Stimulated activated CD8-positive, alpha-beta memory T cell treated with anti-CD3 and anti-CD28 coated beads, Interleukin-4, amount 100 ng/mL, for 1 hour (primary cell): ENCODE measurements around the gene C9orf40.

Experiments used
- DNase-seq, 2 donors: peaks; one replicate each; pipeline ENCODE4 v3.0.0-alpha.2; 2020; ENCODE audit warnings: low read depth in 2 of 2, low spot score in 1 of 2

Gene C9orf40

DNA sequence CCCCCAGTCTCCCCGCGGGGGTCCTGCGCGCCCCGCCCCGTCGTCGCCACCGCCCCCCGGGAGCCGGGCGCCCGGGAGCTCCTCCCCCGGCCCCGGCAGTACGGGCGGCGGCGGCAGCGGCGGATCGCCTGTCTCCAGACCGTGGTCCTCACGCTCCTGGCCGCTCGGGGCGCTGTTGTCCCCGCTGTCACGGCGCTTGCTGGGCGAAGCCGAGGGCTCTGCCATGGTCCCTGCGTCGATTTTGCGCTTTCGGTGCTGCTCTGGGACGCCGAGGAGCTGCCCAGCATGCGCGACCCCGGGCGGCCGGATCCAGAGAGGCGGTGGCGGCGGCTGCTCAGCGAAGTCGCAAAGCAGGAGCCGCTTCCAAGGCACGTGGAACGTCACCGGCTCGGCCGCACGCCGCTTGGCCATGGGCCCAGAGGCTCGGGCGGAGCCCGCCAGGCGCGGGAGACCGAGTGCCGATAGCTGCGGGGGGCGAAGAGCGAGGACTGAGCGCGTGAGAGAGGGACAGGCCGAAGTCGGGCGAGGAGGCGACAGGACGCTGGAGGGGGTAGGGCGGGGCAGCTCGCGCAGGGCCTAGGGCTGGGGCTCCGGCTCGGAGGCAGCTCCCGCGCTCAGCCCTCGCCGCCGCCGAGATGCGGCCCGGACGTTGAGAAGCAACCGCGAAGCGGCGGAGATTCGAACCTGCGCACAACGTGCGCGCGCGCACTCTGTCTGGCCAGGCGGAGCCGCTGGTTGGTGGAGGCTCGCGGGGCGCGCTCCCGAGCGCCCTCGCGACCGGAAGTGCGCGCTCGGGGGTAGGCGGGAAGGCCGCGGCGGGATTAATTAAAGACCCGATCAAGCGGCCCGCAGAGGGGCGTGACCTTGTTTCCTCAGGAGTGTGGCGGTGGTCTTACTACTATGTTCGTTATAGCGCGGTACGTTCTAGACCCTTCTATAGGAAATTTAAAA lies at the start of gene C9orf40:
Gene C9orf40, minus strand, starts transcription at position 712 of the 951 bp plus-strand sequence. Its CDS starts 301 bp downstream, at position 411.
- DNase-seq = peak; percentile 80 to 85

- DNase-seq = no peak
Measured at GRCh38 chr9:75001719-75002421, 49.2 kb upstream of the C9orf40 start.

- DNase-seq = no peak
Measured at GRCh38 chr9:75000835-75001234, 48.1 kb upstream of the C9orf40 start.

GRCh38 chr9:74985041-74985440 lies 32.3 kb upstream of the C9orf40 start:
- DNase-seq = no peak

DNA sequence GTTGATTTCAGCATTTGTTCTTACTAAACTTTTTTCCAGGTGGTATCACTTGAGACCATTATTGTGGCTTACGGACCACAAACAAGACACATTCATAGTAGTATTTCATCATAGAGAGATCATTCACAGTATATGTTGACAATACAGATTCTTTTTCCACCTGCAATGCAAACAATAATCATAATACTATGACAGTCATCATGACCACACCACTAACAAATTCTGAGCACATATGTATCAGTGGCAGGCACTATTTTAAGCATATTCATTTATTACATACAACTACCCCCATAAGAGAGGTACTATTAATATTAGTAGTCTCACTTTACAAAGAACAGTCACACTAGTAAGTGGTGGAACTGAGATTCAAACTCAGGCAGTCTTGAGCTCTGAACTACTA lies 31.0 kb upstream of the C9orf40 start:
- DNase-seq = no peak

GRCh38 chr9:74979844-74980243 lies 27.1 kb upstream of the C9orf40 start:
- DNase-seq = no peak

DNA sequence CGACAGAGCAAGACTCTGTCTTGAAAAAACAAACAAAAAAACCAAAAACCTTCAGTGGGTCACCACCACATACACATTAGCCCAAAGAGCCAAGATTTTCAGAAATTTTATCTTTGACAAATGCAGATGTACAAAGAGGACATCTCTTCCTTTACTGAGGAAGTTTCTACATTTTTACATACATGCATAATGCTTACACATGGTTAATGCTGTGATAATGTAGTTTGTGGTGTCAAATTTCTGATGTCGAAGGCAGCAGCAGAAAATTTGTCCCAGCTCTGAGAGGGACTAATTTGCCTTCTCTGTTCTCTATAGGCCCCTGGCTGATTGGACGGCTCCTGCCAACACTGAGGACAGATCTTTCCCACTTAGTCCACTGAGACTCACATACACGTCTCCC lies 24.6 kb upstream of the C9orf40 start:
- DNase-seq = no peak

DNA sequence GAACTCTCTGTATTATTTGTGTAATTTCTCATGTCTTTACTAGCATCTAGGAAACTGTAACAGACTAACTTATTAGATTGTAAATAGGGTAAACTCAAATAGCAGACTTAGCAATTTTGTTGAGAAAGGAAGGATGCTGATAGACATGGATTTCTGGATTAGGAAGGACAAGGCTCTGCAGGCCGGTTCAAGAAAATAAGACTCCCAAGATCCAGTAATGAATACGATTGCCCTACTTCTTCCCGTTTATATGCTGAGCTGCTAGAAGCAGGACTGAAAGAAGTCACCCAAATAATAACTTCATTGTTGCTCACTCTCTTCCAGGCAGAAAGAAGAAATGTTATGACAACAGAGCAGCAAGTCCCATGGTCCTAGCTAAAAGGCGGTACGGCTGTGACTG lies 22.8 kb upstream of the C9orf40 start:
- DNase-seq = no peak

DNA sequence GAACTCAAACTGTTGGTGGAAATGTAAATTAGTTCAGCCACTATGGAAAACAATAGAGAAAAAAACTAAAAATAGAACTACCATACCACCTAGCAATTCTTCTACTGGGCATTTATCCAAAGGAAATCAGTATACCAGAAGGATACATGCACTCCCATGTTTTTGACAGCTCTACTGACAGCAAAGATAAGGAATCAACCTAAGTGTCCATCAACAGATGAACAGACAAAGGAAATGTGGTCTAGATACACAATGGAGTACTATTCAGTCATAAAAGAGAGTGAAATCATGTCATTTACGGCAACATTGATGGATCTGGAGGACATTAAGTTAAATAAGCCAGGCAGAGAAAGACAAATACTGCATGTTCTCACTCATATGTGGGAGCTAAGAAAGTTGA lies 21.8 kb upstream of the C9orf40 start:
- DNase-seq = no peak

GRCh38 chr9:74973714-74974113 lies 21.0 kb upstream of the C9orf40 start:
- DNase-seq = no peak

- no peak for DNase-seq
Measured at GRCh38 chr9:74963056-74963455, 10.3 kb upstream of the C9orf40 start.

DNA sequence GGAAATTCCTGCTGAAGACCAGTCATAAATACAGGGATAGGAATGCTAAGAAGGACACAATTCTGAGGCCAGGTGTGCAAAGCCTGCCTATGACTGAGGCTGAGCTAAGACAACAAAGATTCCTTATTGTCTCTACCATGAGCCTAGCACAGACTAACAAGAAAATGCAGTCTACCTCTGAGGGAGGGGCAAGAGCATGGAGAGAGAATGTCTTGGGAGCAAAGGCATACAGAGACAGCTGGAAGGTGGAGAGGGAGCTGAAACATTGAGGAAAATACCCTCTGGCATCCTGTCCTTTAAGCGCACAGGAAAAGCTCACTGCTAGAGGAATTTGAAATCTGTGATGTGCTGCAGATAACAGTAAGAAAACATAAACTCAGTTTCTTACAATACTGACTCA lies 8.8 kb upstream of the C9orf40 start:
- DNase-seq = no peak

- DNase-seq = no peak
Measured at GRCh38 chr9:74960561-74960960, 7.8 kb upstream of the C9orf40 start.

DNA sequence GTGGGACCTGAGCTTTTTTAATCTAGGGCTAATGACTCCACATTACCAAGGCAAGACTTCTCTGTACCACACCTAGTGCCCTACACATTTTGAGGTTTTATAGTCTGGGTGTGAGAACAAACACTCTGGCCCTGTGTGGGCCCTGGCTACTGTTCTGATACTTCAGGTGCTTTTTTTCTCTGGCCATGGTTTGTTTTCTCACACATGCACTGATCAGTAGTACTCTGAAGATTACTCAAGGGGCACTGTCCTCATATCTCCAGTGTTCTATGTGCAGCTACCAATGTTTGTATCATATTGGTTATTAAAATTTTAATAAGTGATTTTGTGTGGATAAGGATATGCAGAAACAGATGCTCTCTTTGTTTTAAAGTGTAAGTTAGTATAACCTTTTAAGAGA lies 5.9 kb upstream of the C9orf40 start:
- DNase-seq = no peak

GRCh38 chr9:74953235-74953751 lies 581 bp upstream of the C9orf40 start:
- no peak for DNase-seq

DNA sequence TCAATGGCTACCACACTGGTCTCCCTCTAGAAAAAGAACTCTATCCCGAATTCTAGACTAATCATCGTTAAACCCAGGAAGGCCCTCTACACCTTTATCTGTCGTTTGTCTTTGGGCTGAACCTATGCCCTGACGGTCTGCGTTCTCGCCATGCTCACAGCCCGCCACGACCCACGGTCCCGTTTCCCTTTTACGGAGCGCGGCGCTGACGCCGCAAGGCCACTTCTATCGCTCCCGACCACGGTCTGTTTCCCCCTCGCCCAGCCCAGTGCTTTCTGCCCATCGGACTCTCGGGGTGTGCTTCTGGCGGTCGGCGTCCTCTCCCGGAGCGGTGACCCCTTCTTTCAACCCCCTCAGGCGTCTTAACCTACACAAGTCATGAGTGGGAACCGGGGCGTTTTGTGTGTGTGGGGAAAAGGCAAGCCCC lies 974 bp downstream of the C9orf40 start:
- DNase-seq = peak in 1 of 2 donors; percentile 17

DNA sequence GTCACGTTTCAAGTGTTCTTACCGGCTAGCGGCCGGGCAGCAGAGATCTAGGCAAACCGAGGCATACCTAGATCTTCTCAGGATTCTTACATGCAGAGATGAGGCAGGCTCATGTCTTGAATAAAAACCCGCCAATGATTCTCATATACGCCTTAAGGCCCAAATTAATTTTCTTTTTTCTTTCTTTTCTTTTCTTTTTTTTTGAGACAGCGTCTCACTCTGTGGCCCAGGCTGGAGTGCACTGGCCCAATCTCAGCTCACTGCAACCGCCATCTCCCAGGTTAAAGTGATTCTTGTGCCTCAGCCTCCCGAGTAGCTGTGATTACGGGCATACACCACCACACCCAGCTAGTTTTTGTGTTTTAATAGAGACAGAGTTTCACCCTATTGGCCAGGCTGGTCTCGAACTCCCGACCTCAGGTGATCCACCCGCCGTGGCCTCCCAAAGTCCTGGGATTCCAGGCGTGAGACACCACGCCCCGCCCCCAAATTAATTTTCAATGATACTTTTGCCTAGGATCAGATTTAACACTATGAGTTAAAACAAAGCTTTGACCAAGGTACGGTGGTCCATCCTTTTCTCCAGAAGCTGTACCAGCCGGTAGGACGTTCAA lies 1.5 kb downstream of the C9orf40 start:
- no peak for DNase-seq

DNA sequence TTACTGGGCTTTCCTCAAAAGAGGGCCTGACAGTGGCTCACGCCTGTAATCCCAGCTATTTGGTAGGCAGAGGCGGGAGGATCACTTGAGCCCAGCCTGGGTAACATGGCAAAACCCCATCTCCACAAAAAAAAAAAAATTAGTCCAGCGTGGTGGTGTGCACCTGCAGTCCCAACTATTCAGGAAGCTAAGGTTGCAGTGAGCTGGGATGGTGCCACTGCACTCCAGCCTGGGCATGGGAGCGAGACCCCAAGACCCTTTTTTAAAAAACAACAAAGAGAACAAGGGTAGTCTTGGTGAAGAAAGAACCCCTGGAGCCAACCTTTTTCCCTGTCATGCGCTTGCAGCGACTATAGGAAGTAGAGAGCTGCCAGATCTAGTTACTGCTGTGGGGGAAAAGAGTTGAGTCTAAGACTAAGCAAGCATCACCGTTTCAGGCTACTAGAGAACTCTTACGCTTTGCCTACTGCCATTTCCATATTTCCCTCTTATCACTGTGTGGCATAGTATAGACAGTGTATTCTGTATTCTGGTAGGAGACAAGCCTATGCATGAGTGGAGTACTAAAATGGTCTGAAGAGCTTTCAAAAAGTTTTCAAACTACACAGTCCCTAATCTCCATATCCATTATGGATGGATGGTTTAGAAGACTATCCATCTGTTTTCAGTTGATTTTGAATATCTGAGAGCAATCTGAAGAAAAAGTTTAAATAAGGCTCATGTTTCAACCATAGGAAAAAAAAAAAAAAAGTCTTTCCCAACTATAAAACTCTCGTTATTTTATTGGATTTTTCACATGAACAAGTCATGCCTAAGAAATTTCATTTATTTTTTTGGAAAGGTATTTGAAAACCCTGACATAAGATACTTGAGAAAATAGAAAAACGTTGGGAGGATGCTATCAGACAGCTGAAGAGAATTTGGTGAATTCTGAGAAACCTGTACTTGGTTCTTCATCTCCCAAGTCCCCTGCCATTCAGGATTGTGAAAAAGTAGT lies 2.6 kb downstream of the C9orf40 start:
- no peak for DNase-seq

DNA sequence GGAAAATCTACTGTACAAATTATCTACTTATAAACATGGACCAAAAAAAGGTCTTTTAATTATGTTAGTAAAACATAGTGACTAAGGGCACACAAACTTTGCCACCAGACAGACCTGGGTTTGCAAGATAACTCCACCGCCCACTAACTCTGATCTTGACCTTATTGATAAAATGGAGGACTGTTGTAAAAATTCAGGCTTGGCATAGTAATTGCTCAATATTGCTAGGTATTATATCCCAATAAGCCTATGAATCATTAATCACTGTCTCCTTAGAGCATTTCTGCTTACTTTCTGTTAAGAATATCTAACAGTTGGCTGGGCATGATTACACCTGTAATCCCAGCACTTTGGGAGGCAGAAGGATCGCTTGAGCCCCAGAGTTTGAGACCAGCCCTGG lies 3.8 kb downstream of the C9orf40 start:
- DNase-seq = no peak

- DNase-seq = no peak
Measured at GRCh38 chr9:74946686-74947085, 6.0 kb downstream of the C9orf40 start.
